SK-N-SH (cell line): ENCODE results near the gene HOXB8. TPM values are rescaled to one million over a fixed set of nuclear protein-coding genes. Genes with fewer than 3 reads are reported as not detected.

Source experiments
- CTCF ChIA-PET: fragments of 300-600, 350-600 bp; formaldehyde crosslinking; extraction: SDS; loops from one replicate; lab custom pipeline; 2021; lab: Yijun Ruan, JAX
- POLR2A ChIA-PET: fragments of 350-600 bp; sonication (Branson Sonifier 250); formaldehyde crosslinking; extraction: SDS; loops from one replicate; lab custom pipeline; 2020; ENCODE audit warnings: antibody characterized with exemption, inconsistent platforms; lab: Yijun Ruan, JAX
- DNase-seq: peaks from one replicate; pipeline ENCODE4 v3.0.0; 2012
- H2AFZ ChIP-seq: fragments of 200-600 bp; sonication (generic); 2 replicates; pipeline ENCODE4 v1.8.1; 2016; ENCODE audit warnings: antibody characterized with exemption, mild to moderate bottlenecking, low read depth
- H3F3A ChIP-seq: fragments of 200-600 bp; sonication (generic); replicated peaks from 2 replicates; pipeline ENCODE3; 2016; ENCODE audit warnings: antibody characterized with exemption, mild to moderate bottlenecking; ENCODE audit not compliant: insufficient read depth
- H3K27ac ChIP-seq, 2 experiments: fragments of 200-500 bp in 1 of 2; fragments of 200-600 bp in 1 of 2; sonication (Bioruptor generic) in 1 of 2; sonication (generic), shearing (Covaris generic) in 1 of 2; 2 replicates each; pipeline versions ENCODE4 v1.5.1 to v1.6.1; 2014 to 2016; ENCODE audit warnings: low read depth in 2 of 2, inconsistent platforms in 1 of 2, low read length in 1 of 2, mild to moderate bottlenecking in 1 of 2, mixed read lengths in 1 of 2
- H3K27me3 ChIP-seq: fragments of 200-600 bp; sonication (generic), shearing (Covaris generic); 2 replicates; pipeline ENCODE4 v1.6.1; 2016; ENCODE audit warnings: mixed run types; ENCODE audit not compliant: insufficient read depth
- H3K36me3 ChIP-seq, 2 experiments: fragments of 200-500 bp in 1 of 2; fragments of 200-600 bp in 1 of 2; sonication (Bioruptor generic) in 1 of 2; sonication (generic) in 1 of 2; replicated peaks in 1 of 2; 2 replicates each; pipeline versions ENCODE3 to v1.5.1; 2014 to 2016; ENCODE audit warnings: low read length in 1 of 2, mild to moderate bottlenecking in 1 of 2; ENCODE audit not compliant: insufficient read depth in 2 of 2, control insufficient read depth in 1 of 2
- H3K4me1 ChIP-seq, 2 experiments: fragments of 200-500 bp in 1 of 2; fragments of 200-600 bp in 1 of 2; sonication (Bioruptor generic) in 1 of 2; sonication (generic), shearing (Covaris generic) in 1 of 2; 2 replicates each; pipeline versions ENCODE4 v1.5.1 to v1.6.1; 2014 to 2016; ENCODE audit warnings: low read depth in 1 of 2, low read length in 1 of 2, mixed run types in 1 of 2; ENCODE audit not compliant: insufficient read depth in 2 of 2, control insufficient read depth in 1 of 2
- H3K4me2 ChIP-seq: fragments of 200-600 bp; sonication (generic), shearing (Covaris generic); 2 replicates; pipeline ENCODE4 v1.6.1; 2017; ENCODE audit warnings: mixed run types
- H3K4me3 ChIP-seq, 2 experiments: fragments of 200-500 bp in 1 of 2; fragments of 200-600 bp in 1 of 2; sonication (Bioruptor generic) in 1 of 2; sonication (generic), shearing (Covaris generic) in 1 of 2; 2 replicates each; pipeline versions ENCODE4 v1.5.1 to v1.8.1; 2014 to 2016; ENCODE audit warnings: low read depth in 2 of 2, inconsistent platforms in 1 of 2, low read length in 1 of 2, mild to moderate bottlenecking in 1 of 2, mixed read lengths in 1 of 2, moderate library complexity in 1 of 2
- H3K79me2 ChIP-seq: fragments of 200-600 bp; sonication (generic); 2 replicates; pipeline ENCODE4 v1.8.1; 2017; ENCODE audit warnings: mild to moderate bottlenecking; ENCODE audit not compliant: insufficient read depth
- H3K9ac ChIP-seq: fragments of 200-600 bp; sonication (generic); 2 replicates; pipeline ENCODE4 v1.6.1; 2017; ENCODE audit warnings: mixed run types
- H3K9me2 ChIP-seq: fragments of 200-600 bp; sonication (generic); 2 replicates; pipeline ENCODE4 v1.6.1; 2017; ENCODE audit warnings: mixed run types
- H3K9me3 ChIP-seq: fragments of 200-600 bp; sonication (generic); 2 replicates; pipeline ENCODE4 v1.6.1; 2017; ENCODE audit warnings: mixed run types, mild to moderate bottlenecking, moderate library complexity
- H4K20me1 ChIP-seq: fragments of 200-600 bp; sonication (generic); 2 replicates; pipeline ENCODE4 v1.6.1; 2017; ENCODE audit warnings: mild to moderate bottlenecking, mixed run types; ENCODE audit not compliant: insufficient read depth
- POLR2AphosphoS5 ChIP-seq: IDR thresholded peaks from 2 replicates; pipeline ENCODE4 v1.6.1; 2012; ENCODE audit warnings: low read depth, low read length
- RAD21 ChIP-seq: IDR thresholded peaks from 2 replicates; pipeline ENCODE4 v1.6.1; 2012; ENCODE audit warnings: mild to moderate bottlenecking, low read length
- TEAD4 ChIP-seq: IDR thresholded peaks from 2 replicates; pipeline ENCODE4 v1.4.0; 2012; ENCODE audit warnings: mild to moderate bottlenecking, borderline replicate concordance; ENCODE audit not compliant: insufficient read depth
- WGBS: methylation state at CpG from one replicate; pipeline ENCODE4 v1.1.6; 2017; ENCODE audit warnings: low lambda C conversion rate; 5-methylcytosine and 5-hydroxymethylcytosine counted together
- polyA plus RNA-seq, 3 experiments: library from polyadenylated mRNA; depleted of rRNA; stranded (reverse); fragments of >200 nt; gene quantifications; 2 replicates each; pipeline ENCODE4 v1.2.3, GENCODE V29; 2012
- TF ChIP-seq, protein P1 (sequence below): IDR thresholded peaks from 2 replicates; pipeline ENCODE4 v1.6.1; 2012; ENCODE audit warnings: mild to moderate bottlenecking, low read depth, low read length, moderate library complexity

HOXB8 gene
- polyA plus RNA-seq, 1 of the 3 experiments (the other 2 are of a cell fraction), result not detected

GRCh38 chr17:48579760-48580554 lies 35.1 kb downstream of the HOXB8 start:
- ChIA-PET POLR2A (no interaction called here), CTCF (interaction anchor here (0.7 to 1.5 kb wide), 4 partner anchors 12 to 244 kb away, joined by 3 read pairs; no protein-coding TSS in a partner anchor)
- Histone ChIP-seq H4K20me1 (peaks cover 9% of the 10 kb centered on the region; the same call in 1 of the 2 replicates), H3K36me3 (no peaks in the 10 kb centered on the region), H3K9me3 (no peaks in the 10 kb centered on the region), H3F3A (peaks cover 4% of the 10 kb centered on the region), H3K79me2 (no peaks in the 10 kb centered on the region), H3K9ac (no peak overlapping the region), H3K27me3 (peaks cover 94% of the 10 kb centered on the region), H3K9me2 (no peaks in the 10 kb centered on the region), H3K4me1 (peaks cover 0 to under 1% of the 10 kb centered on the region in 2 experiments; a peak in 1 of 4 replicates), H2AFZ (no peak overlapping the region), H3K4me3 (no peak overlapping the region), H3K4me2 (no peak overlapping the region), H3K27ac (no peak overlapping the region)
- TF ChIP-seq RAD21 (no peak), POLR2AphosphoS5 (0 out of 2 replicates have a peak, but pooled peaks have one; percentile 16)
- 27% methylated on average over 26 of the region's 26 CpGs for WGBS
- DNase-seq, result no peak

- H3F3A ChIP-seq, result peaks cover 4% of the 10 kb centered on the region
- no peak overlapping the region for H3K4me2 ChIP-seq
- no peaks in the 10 kb centered on the region for H3K9me3 ChIP-seq
- TF ChIP-seq, protein P1, sequence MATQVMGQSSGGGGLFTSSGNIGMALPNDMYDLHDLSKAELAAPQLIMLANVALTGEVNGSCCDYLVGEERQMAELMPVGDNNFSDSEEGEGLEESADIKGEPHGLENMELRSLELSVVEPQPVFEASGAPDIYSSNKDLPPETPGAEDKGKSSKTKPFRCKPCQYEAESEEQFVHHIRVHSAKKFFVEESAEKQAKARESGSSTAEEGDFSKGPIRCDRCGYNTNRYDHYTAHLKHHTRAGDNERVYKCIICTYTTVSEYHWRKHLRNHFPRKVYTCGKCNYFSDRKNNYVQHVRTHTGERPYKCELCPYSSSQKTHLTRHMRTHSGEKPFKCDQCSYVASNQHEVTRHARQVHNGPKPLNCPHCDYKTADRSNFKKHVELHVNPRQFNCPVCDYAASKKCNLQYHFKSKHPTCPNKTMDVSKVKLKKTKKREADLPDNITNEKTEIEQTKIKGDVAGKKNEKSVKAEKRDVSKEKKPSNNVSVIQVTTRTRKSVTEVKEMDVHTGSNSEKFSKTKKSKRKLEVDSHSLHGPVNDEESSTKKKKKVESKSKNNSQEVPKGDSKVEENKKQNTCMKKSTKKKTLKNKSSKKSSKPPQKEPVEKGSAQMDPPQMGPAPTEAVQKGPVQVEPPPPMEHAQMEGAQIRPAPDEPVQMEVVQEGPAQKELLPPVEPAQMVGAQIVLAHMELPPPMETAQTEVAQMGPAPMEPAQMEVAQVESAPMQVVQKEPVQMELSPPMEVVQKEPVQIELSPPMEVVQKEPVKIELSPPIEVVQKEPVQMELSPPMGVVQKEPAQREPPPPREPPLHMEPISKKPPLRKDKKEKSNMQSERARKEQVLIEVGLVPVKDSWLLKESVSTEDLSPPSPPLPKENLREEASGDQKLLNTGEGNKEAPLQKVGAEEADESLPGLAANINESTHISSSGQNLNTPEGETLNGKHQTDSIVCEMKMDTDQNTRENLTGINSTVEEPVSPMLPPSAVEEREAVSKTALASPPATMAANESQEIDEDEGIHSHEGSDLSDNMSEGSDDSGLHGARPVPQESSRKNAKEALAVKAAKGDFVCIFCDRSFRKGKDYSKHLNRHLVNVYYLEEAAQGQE, result no peak
- no peak for TF ChIP-seq TEAD4
- TF ChIP-seq, all 33 proteins: peak for 0
- Histone ChIP-seq H3K4me3 (no peak overlapping the region), H3K27me3 (peaks cover 94% of the 10 kb centered on the region), H3K4me1 (no peaks in the 10 kb centered on the region; a peak in 1 of 4 replicates), H3K79me2 (no peaks in the 10 kb centered on the region), H2AFZ (no peak overlapping the region), H3K9me2 (no peaks in the 10 kb centered on the region), H4K20me1 (peaks cover 9% of the 10 kb centered on the region; the same call in 1 of the 2 replicates), H3K9ac (no peak overlapping the region), H3K27ac (no peak overlapping the region), H3K36me3 (no peaks in the 10 kb centered on the region)
- ChIA-PET POLR2A (no interaction called here), CTCF (interaction anchor here (0.7 to 1.5 kb wide), 3 partner anchors 11 to 244 kb away, joined by 3 read pairs; no protein-coding TSS in a partner anchor)
- 17% methylated on average over 7 of the region's 7 CpGs for WGBS
- no peak for DNase-seq
Measured at GRCh38 chr17:48579471-48579759, 35.7 kb downstream of the HOXB8 start.
